ENCODE measurements around the gene FGF12.

- TF ChIP-seq FOXP4 (CRISPR knock-in tag; IDR thresholded peaks at IDR 0.05) (no peak), NR2C2 (CRISPR knock-in tag; IDR thresholded peaks at IDR 0.05; ENCODE audit: borderline replicate concordance) (no peak), KMT2A (CRISPR knock-in tag; IDR thresholded peaks at IDR 0.05) (no peak), TAF15 (IDR thresholded peaks at IDR 0.05; ENCODE audit: low read depth, low read length, poor library complexity, severe bottlenecking) (no peak), ZNF556 (CRISPR knock-in tag; IDR thresholded peaks at IDR 0.05; ENCODE audit: borderline replicate concordance) (no peak), MLLT10 (CRISPR knock-in tag; IDR thresholded peaks at IDR 0.05) (no peak), ESRRA (CRISPR knock-in tag; IDR thresholded peaks at IDR 0.05; ENCODE audit: low read depth) (no peak), CTCF (CRISPR knock-in tag; IDR thresholded peaks at IDR 0.05) (no peak), PRDM10 (CRISPR knock-in tag; IDR thresholded peaks at IDR 0.05; ENCODE audit: low read depth) (no peak), RFX1 (IDR thresholded peaks at IDR 0.05) (no peak), MXI1 (IDR thresholded peaks at IDR 0.05; ENCODE audit: borderline replicate concordance, low read depth, low read length) (no peak)
These were observed 395.5 kb downstream of the FGF12 start for GRCh38 chr3:192331749-192332385.

Measured in HepG2 (cell line).